GM21423 (cell line): ENCODE results near the gene PNPLA1.

Source experiments
- ATAC-seq: cut with Tn5 transposase; IDR thresholded peaks from one replicate; pipeline ENCODE4 v1.9.1; 2021; ENCODE audit warnings: mild to moderate bottlenecking, moderate library complexity; ENCODE audit not compliant: unreplicated experiment

PNPLA1 gene, protein sequence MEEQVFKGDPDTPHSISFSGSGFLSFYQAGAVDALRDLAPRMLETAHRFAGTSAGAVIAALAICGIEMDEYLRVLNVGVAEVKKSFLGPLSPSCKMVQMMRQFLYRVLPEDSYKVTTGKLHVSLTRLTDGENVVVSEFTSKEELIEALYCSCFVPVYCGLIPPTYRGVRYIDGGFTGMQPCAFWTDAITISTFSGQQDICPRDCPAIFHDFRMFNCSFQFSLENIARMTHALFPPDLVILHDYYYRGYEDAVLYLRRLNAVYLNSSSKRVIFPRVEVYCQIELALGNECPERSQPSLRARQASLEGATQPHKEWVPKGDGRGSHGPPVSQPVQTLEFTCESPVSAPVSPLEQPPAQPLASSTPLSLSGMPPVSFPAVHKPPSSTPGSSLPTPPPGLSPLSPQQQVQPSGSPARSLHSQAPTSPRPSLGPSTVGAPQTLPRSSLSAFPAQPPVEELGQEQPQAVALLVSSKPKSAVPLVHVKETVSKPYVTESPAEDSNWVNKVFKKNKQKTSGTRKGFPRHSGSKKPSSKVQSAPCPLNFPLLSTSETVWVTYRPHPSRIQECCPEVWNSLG

DNA sequence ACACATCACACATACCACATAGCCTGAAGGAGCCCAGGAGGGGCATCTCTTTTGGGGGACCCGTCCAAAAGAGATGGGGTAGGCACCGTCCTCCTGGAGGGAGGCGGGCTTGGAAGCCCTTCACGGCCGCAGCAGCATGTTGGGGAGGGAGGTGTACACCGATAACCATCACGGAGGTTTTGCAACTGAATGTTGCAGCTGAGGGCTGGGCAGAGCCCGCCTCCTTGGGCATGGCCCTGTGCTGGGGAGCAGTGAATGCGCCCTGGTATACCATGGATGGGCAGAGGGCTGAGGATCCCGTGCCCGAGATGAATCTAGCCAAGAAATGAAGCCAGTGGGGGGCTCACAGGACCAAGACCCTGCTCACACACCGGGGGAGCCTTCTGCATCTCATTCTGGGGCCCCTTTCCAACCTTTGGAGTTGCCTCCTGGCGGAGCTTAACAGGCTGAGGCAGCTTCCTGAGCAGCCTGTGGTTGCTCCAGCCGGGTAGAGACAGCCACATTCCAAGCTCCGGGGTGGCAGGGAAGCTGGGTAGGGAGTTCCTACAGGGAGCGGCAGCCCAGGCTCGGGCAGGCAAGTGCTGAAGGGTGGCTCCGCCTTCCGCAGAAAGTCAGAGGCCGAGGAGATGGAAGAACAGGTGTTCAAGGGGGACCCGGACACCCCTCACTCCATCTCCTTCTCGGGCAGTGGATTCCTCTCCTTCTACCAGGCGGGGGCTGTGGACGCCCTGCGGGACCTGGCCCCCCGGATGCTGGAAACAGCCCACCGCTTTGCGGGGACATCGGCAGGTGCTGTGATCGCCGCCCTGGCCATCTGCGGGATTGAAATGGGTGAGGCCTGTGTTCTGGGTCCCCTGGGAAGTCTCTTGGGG, at the start of gene PNPLA1:
Gene PNPLA1 (plus strand): TSS at position 227 of the 872 bp plus-strand sequence. CDS start 400 bp downstream, at position 627.
- no peak for ATAC-seq

DNA sequence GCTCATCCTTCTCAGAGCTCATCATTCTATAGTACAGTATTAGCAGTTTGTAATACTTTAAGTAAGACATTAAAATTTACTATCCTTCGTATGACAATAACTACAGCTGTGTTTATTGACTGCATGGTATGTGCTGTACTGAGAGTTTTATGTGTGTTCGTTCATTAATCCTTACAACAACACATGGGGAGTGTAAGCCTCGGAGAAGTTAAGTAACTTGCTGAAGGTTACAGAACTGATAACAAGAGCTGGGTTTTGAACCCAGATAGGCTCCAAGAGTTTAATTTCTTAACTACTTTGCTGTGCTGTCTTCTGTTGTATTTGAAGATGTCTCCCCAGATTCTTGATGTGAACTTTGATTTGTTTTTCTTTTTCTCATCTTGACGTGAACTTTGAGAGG, 49.6 kb upstream of the PNPLA1 start:
- no peak for ATAC-seq

DNA sequence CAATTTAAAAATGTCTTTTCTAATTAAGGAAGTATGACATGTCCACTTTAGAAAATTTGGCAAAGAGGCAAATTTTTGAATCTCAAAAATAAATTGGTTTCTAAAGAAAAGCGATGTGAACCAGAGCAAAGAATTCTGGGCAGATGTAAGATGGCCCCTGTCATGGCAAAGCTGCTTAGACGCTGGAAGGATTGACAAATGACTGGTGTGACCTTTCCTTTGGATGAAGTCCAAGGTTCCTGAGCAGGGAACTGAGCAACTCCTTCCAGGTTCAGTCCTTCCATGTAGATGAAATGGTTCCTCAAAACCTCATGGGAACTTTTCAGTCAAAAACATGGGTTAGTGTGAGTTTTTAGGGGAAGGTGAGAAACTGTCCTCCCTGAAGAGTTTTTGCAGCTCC, 48.2 kb upstream of the PNPLA1 start:
- ATAC-seq = no peak

GRCh38 chr6:36222924-36223323, 46.9 kb upstream of the PNPLA1 start:
- ATAC-seq = no peak

- ATAC-seq = no peak
Measured at GRCh38 chr6:36223706-36224105, 46.2 kb upstream of the PNPLA1 start.

DNA sequence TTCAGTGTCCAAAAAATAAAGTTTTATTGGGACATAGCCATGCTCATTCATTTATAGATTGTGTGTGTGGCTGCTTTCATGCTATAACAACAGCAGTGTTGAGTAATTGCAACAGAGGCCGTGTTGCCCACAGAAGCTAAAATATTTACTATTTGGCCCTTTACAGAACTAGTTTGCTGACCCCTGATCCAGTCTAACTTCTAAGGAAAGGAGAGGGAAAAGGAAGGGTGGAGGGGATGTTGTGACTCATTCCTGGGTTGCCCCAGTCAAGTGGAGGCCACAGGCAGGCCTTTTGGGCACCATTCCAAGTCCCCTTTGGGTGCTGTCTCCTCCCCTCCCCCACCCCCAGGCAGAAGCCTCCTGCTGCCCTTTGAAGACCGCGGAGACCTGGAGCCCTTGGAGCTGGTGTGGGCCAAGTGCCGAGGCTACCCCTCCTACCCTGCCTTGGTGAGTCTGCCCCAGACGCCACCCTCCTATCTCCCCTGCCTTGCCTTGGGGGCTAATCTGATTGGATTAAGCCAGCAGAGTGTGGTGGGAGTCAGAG, 44.9 kb upstream of the PNPLA1 start:
- no peak for ATAC-seq

DNA sequence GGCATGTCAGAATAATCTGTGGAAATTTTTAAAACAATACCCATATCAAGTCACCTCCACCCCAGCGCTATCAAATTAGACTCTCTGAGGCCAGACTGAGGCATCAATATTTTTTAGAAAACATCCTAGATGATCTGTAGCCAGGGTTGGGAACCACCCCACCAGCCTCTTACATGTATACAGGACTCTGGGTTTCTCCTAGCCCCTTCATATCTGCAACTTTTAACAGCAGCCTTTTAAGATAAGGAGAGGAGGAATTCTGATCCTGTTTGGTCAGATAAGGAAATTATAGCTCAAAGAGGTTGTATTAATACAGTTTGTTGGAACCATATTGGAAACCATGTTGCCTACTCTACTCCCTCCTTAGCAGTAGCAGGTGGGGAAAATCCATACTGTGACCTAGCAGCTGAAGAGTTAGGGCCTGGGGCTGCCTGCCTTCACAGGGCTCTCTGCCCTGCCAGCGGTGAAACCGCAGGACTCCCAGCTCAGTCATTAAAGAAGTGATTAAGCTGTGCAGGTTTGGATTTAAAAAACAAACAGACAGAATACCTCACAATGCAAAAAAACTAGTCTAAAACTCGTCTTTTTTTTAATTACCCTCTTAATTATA, 43.3 kb upstream of the PNPLA1 start:
- ATAC-seq = no peak

- ATAC-seq = no peak
Measured at GRCh38 chr6:36227379-36228228, 42.3 kb upstream of the PNPLA1 start.

- no peak for ATAC-seq
Measured at GRCh38 chr6:36229223-36229622, 40.6 kb upstream of the PNPLA1 start.

GRCh38 chr6:36230371-36230770, 39.5 kb upstream of the PNPLA1 start:
- ATAC-seq = no peak

DNA sequence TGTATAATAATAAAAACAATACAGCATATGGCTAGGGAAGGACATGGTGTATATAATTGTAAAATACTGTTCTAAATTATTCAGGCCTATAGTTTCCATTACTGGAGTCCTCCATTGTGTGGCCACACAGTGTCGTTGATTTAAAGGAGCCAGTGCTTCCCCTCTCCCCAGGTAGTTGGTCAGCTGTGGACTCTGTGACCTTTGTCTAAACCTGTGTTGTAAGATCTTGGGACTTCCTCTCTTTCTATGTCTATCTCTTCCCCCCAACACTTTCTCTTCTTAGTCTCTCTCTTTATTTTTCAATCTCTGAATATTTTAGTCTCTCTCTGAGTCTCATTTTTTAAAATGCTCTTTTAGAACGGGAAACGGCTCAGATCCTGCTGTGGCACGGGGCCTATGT, 37.7 kb upstream of the PNPLA1 start:
- ATAC-seq = no peak

DNA sequence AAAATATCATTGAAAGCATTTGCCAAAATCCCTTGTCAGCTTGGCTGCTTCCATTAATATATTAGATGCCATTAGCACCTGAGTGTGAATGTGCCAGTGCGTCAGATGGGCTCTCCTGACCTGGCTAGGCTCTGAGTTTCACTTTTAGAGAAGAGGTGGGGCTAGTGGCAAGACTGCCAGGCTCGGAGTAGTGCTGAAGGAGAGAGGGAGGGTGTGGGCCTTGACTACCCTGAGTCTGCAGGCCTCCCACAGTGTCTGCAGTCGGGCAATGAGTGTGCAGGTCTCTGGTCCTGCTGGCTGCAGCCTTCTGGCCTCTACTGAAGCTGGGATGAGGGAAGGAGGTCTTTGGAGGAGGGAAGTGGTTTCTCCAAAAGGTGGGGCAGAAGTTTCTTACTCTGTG, 34.6 kb upstream of the PNPLA1 start:
- no peak for ATAC-seq

DNA sequence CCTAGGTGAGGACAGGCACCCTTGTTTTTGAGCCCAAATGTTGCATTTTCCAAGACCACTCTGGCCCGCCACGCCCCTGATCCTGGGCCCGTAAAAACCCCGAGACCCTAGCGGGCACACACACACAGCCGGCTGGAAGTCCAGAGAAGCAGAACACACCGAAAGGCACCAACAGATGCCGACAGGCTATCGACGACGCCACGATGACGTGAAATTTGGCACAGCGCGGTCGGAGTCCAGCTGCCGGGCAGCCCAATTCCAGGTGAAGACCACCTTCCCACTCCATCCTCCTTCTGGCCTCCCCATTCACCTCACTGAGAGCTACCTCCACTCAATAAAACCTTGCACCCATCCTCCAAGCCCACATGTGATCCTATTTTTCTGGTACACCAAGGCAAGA, 34.0 kb upstream of the PNPLA1 start:
- no peak for ATAC-seq

GRCh38 chr6:36239774-36240173, 30.1 kb upstream of the PNPLA1 start:
- ATAC-seq = no peak

DNA sequence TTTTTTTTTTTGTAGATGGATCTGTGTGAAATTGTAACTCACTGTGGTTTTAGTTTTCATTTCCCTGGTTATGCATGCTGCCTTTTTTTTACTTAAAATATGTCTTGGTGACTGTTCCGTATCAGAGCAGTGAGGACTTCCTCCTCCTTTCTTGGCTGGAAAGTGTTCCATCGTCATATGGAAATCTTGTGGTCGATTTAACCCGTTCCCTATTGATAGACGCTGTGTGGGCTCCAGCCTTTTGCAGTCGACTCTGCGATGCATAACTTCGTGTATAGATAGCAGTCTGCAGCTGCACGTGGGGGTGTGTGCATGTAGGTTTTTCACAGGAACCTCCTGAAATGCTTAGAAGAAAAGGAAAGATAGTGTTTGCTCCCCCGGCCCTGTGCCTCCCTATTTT, 28.1 kb upstream of the PNPLA1 start:
- ATAC-seq = peak; percentile 77

GRCh38 chr6:36242161-36242560, 27.7 kb upstream of the PNPLA1 start:
- no peak for ATAC-seq

GRCh38 chr6:36242626-36243025, 27.2 kb upstream of the PNPLA1 start:
- no peak for ATAC-seq

DNA sequence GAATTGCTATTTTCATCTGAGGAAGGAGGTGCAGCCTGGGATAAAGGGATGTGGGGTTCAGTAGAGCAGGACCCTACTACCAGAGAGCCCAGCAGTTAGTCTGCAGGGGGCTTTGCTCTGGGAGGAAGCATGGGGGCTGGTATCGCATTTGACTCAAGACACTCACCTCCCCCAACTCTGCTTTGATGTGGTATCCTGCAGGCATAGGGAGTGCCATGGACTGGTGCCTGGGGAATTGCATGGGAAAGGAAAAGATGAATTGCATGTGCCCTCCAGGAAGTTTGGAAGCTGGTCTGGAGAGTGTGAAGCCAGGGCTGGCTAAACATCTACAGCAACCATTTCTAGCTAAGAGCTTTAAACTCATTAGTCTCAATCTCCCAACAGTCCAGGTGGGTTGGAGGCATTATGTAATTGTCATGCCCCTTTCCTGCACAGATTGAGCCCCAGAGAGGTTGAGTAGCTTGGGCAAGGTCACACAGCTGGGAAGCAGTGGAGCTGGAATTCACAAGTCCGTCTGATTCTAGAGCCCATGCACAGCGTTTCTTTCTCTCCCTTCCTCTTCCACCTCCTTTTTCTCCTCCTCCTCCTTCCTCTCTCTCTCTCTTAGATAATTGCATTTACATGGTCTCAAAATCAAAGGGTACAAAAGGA, 26.2 kb upstream of the PNPLA1 start:
- no peak for ATAC-seq

DNA sequence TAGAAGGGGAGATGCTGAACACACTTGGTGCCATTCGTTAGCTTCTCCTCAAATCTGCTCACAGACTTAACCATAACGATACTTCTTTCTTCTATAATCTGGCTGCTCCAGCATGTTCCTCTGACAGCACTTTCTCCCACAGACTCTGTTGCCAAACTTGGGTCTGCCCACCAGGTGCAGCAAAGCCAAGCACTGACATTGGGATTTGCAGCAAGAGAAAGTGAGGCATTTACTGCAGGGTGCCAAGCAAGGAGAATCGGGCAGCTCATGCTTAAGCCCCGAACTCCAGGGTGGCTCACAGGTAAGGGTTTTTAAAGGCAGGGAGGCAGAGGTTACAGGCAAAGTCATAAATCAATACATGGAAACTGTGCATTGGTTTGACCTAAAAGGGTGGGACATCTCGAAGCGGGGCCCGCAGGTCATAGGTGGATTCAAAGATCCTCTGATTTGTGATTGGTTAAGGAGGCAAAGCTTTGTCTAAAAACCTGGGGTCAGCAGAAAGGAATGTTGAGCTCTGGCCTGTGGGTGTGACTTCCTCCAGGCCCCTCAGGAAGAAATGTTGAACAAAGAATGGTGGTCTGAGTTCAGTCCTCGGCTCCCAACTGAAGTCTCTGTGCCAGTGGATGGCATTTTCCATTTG, 25.1 kb upstream of the PNPLA1 start:
- no peak for ATAC-seq
